Fibroblast of mammary gland (primary cell): ENCODE results near the gene THEM5.

Source experiments
- DNase-seq: peaks from one replicate; pipeline ENCODE4 v3.0.0-alpha.2; 2010; ENCODE audit warnings: low read depth
- H3K4me3 ChIP-seq: 2 replicates; pipeline ENCODE4 v1.5.1; 2011; ENCODE audit warnings: low read depth, mild to moderate bottlenecking, low read length, moderate library complexity; ENCODE audit not compliant: control insufficient read depth
- TF ChIP-seq, protein P1 (sequence below): conservative IDR thresholded peaks from 2 replicates; pipeline ENCODE4 v1.5.1; 2011; ENCODE audit warnings: low read depth, low read length, inconsistent platforms; ENCODE audit not compliant: control insufficient read depth, insufficient read depth

The THEM5 gene

GRCh38 chr1:151809985-151810556 is 43.4 kb downstream of the THEM5 start:
- TF ChIP-seq, protein P1, sequence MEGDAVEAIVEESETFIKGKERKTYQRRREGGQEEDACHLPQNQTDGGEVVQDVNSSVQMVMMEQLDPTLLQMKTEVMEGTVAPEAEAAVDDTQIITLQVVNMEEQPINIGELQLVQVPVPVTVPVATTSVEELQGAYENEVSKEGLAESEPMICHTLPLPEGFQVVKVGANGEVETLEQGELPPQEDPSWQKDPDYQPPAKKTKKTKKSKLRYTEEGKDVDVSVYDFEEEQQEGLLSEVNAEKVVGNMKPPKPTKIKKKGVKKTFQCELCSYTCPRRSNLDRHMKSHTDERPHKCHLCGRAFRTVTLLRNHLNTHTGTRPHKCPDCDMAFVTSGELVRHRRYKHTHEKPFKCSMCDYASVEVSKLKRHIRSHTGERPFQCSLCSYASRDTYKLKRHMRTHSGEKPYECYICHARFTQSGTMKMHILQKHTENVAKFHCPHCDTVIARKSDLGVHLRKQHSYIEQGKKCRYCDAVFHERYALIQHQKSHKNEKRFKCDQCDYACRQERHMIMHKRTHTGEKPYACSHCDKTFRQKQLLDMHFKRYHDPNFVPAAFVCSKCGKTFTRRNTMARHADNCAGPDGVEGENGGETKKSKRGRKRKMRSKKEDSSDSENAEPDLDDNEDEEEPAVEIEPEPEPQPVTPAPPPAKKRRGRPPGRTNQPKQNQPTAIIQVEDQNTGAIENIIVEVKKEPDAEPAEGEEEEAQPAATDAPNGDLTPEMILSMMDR: no peak
- H3K4me3 ChIP-seq: no peak overlapping the region
- DNase-seq: no peak

GRCh38 chr1:151809290-151809984 is 44.1 kb downstream of the THEM5 start:
- DNase-seq: no peak
- H3K4me3 ChIP-seq: no peak overlapping the region
- TF ChIP-seq, protein P1: no peak

GRCh38 chr1:151807766-151808165 is 45.7 kb downstream of the THEM5 start:
- H3K4me3 ChIP-seq: no peak overlapping the region
- TF ChIP-seq, protein P1: no peak
- no peak for DNase-seq

DNA sequence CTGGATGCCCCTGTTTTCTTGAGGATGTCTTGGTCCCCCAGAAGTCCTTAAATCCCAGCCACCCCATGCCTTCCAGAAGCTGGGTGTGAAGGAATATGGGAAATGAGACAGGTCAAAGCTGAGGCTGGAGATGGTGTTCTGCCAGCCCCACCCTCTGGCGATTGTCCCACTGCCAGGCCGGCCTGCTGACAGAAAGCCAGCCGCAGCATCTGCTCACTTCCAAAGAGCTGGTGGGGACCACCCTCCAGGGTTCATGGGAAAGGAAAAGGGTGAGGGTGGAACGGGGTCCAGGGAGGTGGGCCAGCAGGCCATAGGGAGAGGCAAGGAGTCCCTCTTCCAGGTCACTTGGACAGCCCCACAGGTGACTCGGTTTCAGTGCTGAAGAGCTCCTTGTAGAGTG is 46.4 kb downstream of the THEM5 start:
- TF ChIP-seq, protein P1: no peak
- DNase-seq: no peak
- no peak overlapping the region for H3K4me3 ChIP-seq

GRCh38 chr1:151806170-151806569 is 47.3 kb downstream of the THEM5 start:
- TF ChIP-seq, protein P1: no peak
- no peak for DNase-seq
- no peak overlapping the region for H3K4me3 ChIP-seq

GRCh38 chr1:151805066-151805820 is 48.3 kb downstream of the THEM5 start, which contains the start of gene LINGO4:
Gene LINGO4, minus strand, starts transcription at chr1:151805419. Its CDS starts 2,715 bp downstream, at chr1:151802704.
- DNase-seq: no peak
- H3K4me3 ChIP-seq: no peak within 1 kb of the TSS
- TF ChIP-seq, protein P1: no peak
